ENCODE data around the gene SERPINE3.

GRCh38 chr13:51303882-51304281, 35.6 kb upstream of the SERPINE3 start:
- TF ChIP-seq POLR2AphosphoS5 (IDR thresholded peaks at IDR 0.05; ENCODE audit: low read depth), result no peak
- TF ChIP-seq CTCF (conservative IDR thresholded peaks at IDR 0.05; ENCODE audit: low read depth in 2 of 2), result no peak
- TF ChIP-seq REST (IDR thresholded peaks at IDR 0.05; ENCODE audit: unreplicated experiment), result no peak
- no peak for TF ChIP-seq EZH2 (IDR thresholded peaks at IDR 0.05; ENCODE audit: low read depth, unreplicated experiment)
- no peak for TF ChIP-seq ETS1 (IDR thresholded peaks at IDR 0.05)
- no peak for TF ChIP-seq JUNB (IDR thresholded peaks at IDR 0.05; ENCODE audit: unreplicated experiment)
- no peak for TF ChIP-seq EZH2phosphoT487 (IDR thresholded peaks at IDR 0.05; ENCODE audit: unreplicated experiment)
- no peak for TF ChIP-seq CREB1 (CRISPR knock-in tag; IDR thresholded peaks at IDR 0.05; ENCODE audit: low read depth)
- no peak for TF ChIP-seq STAT1 (IDR thresholded peaks at IDR 0.05; ENCODE audit: unreplicated experiment)
- no peak for TF ChIP-seq ZNF114 (CRISPR knock-in tag; IDR thresholded peaks at IDR 0.05)
- TF ChIP-seq NANOG (IDR thresholded peaks at IDR 0.05; ENCODE audit: borderline replicate concordance), result no peak
- TF ChIP-seq ZNF462 (CRISPR knock-in tag; IDR thresholded peaks at IDR 0.05), result no peak
